Measurements from ENCODE around the gene TES. TPM values are rescaled to one million over a fixed set of nuclear protein-coding genes. Genes with fewer than 3 reads are reported as not detected.

TES gene
- total and polyA plus RNA-seq, 4 donors, result 51.9 to 105 (median 78.0) TPM

DNA sequence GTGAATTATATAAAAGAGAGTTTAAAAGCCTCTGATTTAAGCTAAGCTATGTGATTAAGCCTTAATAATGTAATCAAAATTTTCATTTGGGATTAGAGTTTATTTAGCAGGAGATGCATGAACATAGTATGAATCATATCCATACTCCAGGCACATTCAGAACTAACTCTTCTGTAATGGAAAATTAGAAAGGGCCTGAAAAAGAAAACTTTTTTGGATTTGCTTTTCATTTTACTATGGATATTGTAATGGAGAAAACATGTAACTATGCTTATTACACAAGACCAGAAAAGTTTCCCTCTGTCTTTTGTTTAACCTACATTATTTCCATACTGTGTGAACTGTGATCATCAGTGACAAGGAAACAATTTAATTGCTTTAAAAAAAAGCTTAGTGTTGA is 22.0 kb downstream of the TES start:
- Histone ChIP-seq H3K27ac (ENCODE audit: low read depth in 1 of 2, low read length in 1 of 2) (no peak overlapping the region), H3K27me3 (ENCODE audit: control insufficient read depth in 3 of 3, insufficient read depth in 3 of 3, low read length in 2 of 3) (no peaks in the 10 kb centered on the region), H3K36me3 (ENCODE audit: control insufficient read depth in 4 of 4, insufficient read depth in 4 of 4, low read length in 4 of 4) (peaks cover 0 to 6% (median 0%) of the 10 kb centered on the region in 4 donors), H3K4me1 (ENCODE audit: control insufficient read depth in 5 of 5, insufficient read depth in 5 of 5, low read length in 5 of 5) (peaks cover 0 to 35% (median 3%) of the 10 kb centered on the region in 5 donors), H3K9me3 (ENCODE audit: control insufficient read depth in 4 of 4, insufficient read depth in 3 of 4, low read length in 3 of 4) (no peaks in the 10 kb centered on the region), H3K9ac (ENCODE audit: insufficient read depth in 1 of 2, low read length in 2 of 2) (no peak overlapping the region), H3K4me3 (no peak overlapping the region)
- ATAC-seq (ENCODE audit: insufficient read depth, low FRiP score) (no peak), DNase-seq (no peak)
- TF ChIP-seq, protein P1, sequence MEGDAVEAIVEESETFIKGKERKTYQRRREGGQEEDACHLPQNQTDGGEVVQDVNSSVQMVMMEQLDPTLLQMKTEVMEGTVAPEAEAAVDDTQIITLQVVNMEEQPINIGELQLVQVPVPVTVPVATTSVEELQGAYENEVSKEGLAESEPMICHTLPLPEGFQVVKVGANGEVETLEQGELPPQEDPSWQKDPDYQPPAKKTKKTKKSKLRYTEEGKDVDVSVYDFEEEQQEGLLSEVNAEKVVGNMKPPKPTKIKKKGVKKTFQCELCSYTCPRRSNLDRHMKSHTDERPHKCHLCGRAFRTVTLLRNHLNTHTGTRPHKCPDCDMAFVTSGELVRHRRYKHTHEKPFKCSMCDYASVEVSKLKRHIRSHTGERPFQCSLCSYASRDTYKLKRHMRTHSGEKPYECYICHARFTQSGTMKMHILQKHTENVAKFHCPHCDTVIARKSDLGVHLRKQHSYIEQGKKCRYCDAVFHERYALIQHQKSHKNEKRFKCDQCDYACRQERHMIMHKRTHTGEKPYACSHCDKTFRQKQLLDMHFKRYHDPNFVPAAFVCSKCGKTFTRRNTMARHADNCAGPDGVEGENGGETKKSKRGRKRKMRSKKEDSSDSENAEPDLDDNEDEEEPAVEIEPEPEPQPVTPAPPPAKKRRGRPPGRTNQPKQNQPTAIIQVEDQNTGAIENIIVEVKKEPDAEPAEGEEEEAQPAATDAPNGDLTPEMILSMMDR (IDR thresholded peaks at IDR 0.05; ENCODE audit: control extremely low read depth, extremely low read depth), result no peak

DNA sequence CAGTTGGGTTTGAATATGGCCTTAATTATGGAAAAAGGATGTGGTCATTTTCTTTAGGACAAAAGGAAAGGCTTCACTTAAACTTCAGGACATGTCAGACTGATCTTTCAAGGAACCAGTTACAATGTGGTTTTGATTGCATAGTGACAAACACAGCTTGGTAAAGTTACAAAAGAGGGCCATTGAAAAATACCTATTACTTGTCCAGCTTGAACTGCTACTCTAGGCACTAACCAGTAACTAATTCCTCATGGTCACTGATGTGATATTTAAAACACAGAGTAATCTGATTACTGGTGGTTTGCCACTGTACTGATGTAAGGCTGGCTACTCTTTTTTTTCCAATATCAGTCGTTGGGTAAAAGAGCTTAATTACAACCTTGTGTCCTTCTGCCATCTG is 22.6 kb downstream of the TES start:
- Histone ChIP-seq H3K4me3 (no peak overlapping the region), H3K27me3 (ENCODE audit: control insufficient read depth in 3 of 3, insufficient read depth in 3 of 3, low read length in 2 of 3) (no peaks in the 10 kb centered on the region), H3K9ac (ENCODE audit: insufficient read depth in 1 of 2, low read length in 2 of 2) (no peak overlapping the region), H3K27ac (ENCODE audit: low read depth in 1 of 2, low read length in 1 of 2) (no peak overlapping the region), H3K9me3 (ENCODE audit: control insufficient read depth in 4 of 4, insufficient read depth in 3 of 4, low read length in 3 of 4) (no peaks in the 10 kb centered on the region), H3K4me1 (ENCODE audit: control insufficient read depth in 5 of 5, insufficient read depth in 5 of 5, low read length in 5 of 5) (peaks cover 0 to 34% (median 3%) of the 10 kb centered on the region in 5 donors), H3K36me3 (ENCODE audit: control insufficient read depth in 4 of 4, insufficient read depth in 4 of 4, low read length in 4 of 4) (peaks cover 0 to 6% (median 0%) of the 10 kb centered on the region in 4 donors)
- DNase-seq (no peak), ATAC-seq (ENCODE audit: insufficient read depth, low FRiP score) (no peak)
- 72 to 88% methylated on average over 1 of the region's 1 CpG for WGBS, 2 donors
- TF ChIP-seq, protein P1 (IDR thresholded peaks at IDR 0.05; ENCODE audit: control extremely low read depth, extremely low read depth), result no peak

DNA sequence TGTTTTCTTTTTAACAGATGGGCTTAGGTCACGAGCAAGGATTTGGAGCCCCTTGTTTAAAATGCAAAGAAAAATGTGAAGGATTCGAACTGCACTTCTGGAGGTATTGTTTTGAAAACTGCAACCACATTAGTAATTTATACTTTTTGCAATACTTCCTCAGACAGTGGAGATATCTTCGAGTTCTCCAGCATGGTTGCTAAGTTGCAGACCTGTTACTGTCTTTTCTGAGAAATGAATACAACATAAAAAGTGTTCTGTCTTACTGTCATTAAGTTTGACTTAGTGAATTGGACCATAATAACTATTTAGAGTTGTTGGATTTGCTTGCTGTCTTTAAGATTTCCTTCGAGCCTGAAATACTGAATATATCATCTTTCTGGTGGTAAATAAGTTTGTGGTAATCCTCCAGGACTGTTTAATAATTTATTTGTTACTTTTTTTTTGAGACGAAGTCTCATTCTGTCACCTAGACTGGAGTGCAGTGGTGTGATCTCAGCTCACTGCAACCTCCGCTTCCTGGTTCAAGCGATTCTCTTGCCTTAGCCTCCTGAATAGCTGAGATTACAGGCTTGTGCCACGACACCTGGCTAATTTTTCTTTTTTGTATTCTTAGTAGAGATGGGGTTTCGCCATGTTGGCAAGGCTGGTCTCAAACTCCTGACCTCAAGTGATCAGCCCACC is 24.3 kb downstream of the TES start:
- TF ChIP-seq, protein P1 (IDR thresholded peaks at IDR 0.05; ENCODE audit: control extremely low read depth, extremely low read depth), result no peak
- Histone ChIP-seq H3K27me3 (ENCODE audit: control insufficient read depth in 3 of 3, insufficient read depth in 3 of 3, low read length in 2 of 3) (no peaks in the 10 kb centered on the region), H3K27ac (ENCODE audit: low read depth in 1 of 2, low read length in 1 of 2) (no peak overlapping the region), H3K4me3 (no peak overlapping the region), H3K4me1 (ENCODE audit: control insufficient read depth in 5 of 5, insufficient read depth in 5 of 5, low read length in 5 of 5) (peaks cover 2 to 27% (median 3%) of the 10 kb centered on the region in 5 donors), H3K9me3 (ENCODE audit: control insufficient read depth in 4 of 4, insufficient read depth in 3 of 4, low read length in 3 of 4) (no peaks in the 10 kb centered on the region), H3K36me3 (ENCODE audit: control insufficient read depth in 4 of 4, insufficient read depth in 4 of 4, low read length in 4 of 4) (peaks cover 0 to 6% (median 0%) of the 10 kb centered on the region in 4 donors), H3K9ac (ENCODE audit: insufficient read depth in 1 of 2, low read length in 2 of 2) (no peak overlapping the region)
- DNase-seq (no peak), ATAC-seq (ENCODE audit: insufficient read depth, low FRiP score) (no peak)
- 77 to 88% methylated on average over 9 of the region's 9 CpGs for WGBS, 2 donors

DNA sequence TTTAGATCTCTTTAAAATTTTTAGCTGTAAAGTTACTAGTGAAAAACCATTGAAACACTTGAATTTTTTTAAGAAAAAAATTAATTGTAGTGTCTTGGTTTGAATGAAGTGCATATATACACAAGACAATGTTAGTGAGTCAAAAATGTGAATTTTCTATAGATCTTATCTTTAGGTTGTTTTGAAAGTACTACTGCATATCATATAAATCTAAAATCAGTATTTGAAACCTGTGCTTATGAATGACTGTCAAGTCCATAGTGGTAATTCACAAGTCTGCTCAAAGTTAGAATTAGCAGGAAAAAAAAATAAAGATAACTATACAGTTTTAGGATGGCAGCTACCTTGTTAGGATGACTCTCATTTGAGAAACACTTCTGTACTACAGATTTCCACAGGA is 25.0 kb downstream of the TES start:
- TF ChIP-seq, protein P1 (IDR thresholded peaks at IDR 0.05; ENCODE audit: control extremely low read depth, extremely low read depth), result no peak
- ATAC-seq (ENCODE audit: insufficient read depth, low FRiP score) (no peak), DNase-seq (no peak)
- Histone ChIP-seq H3K4me3 (no peak overlapping the region), H3K27ac (ENCODE audit: low read depth in 1 of 2, low read length in 1 of 2) (no peak overlapping the region), H3K27me3 (ENCODE audit: control insufficient read depth in 3 of 3, insufficient read depth in 3 of 3, low read length in 2 of 3) (no peaks in the 10 kb centered on the region), H3K9ac (ENCODE audit: insufficient read depth in 1 of 2, low read length in 2 of 2) (no peak overlapping the region), H3K9me3 (ENCODE audit: control insufficient read depth in 4 of 4, insufficient read depth in 3 of 4, low read length in 3 of 4) (no peaks in the 10 kb centered on the region), H3K4me1 (ENCODE audit: control insufficient read depth in 5 of 5, insufficient read depth in 5 of 5, low read length in 5 of 5) (peaks cover 1 to 22% (median 3%) of the 10 kb centered on the region in 5 donors), H3K36me3 (ENCODE audit: control insufficient read depth in 4 of 4, insufficient read depth in 4 of 4, low read length in 4 of 4) (peaks cover 0 to 6% (median 0%) of the 10 kb centered on the region in 4 donors)

Data from lung (tissue), 12 donors.